H1 (cell line): Measurements from ENCODE around the gene RNASEL. TPM values are rescaled to one million over a fixed set of nuclear protein-coding genes. Genes with fewer than 3 reads are reported as not detected.

Source experiments
- CTCF ChIA-PET: fragments of 300-600 bp; sonication (Branson Sonifier 250); formaldehyde crosslinking; loops from one replicate; lab custom pipeline; 2021; ENCODE audit not compliant: partially characterized antibody; lab: Charles Lee
- POLR2A ChIA-PET: fragments of 300-600 bp; sonication (Branson Sonifier 250); formaldehyde crosslinking; loops from one replicate; lab custom pipeline; 2021; ENCODE audit warnings: inconsistent platforms; ENCODE audit not compliant: partially characterized antibody; lab: Charles Lee
- DNase-seq, 2 experiments: peaks; one replicate each; pipeline versions ENCODE4 v3.0.0 to v3.0.0-alpha.2; 2010 to 2022; ENCODE audit warnings: low spot score in 2 of 2, low read depth in 1 of 2, mixed read lengths in 1 of 2
- FAIRE-seq: peaks from 2 replicates; lab custom pipeline; 2011; peaks lifted over from hg19 to GRCh38; lab: Jason Lieb, UNC
- H2AFZ ChIP-seq: 2 replicates; pipeline ENCODE4 v1.8.1; 2012; ENCODE audit warnings: low read length, inconsistent platforms
- H2AK5ac ChIP-seq: 2 replicates; pipeline ENCODE4 v1.6.1; 2013; ENCODE audit warnings: low read depth, low read length
- H2BK120ac ChIP-seq: replicated peaks from 2 replicates; pipeline ENCODE3; 2013; ENCODE audit warnings: low read depth, low read length, inconsistent platforms
- H2BK12ac ChIP-seq: 2 replicates; pipeline ENCODE4 v1.6.1; 2013; ENCODE audit warnings: low read depth, low read length
- H2BK15ac ChIP-seq: 2 replicates; pipeline ENCODE4 v1.6.1; 2013; ENCODE audit warnings: low read length
- H2BK20ac ChIP-seq: 2 replicates; pipeline ENCODE4 v1.6.1; 2013; ENCODE audit warnings: low read length
- H2BK5ac ChIP-seq: 2 replicates; pipeline ENCODE4 v1.6.1; 2013; ENCODE audit warnings: low read depth, low read length
- H3K14ac ChIP-seq: 2 replicates; pipeline ENCODE4 v1.6.1; 2013; ENCODE audit warnings: inconsistent platforms; ENCODE audit not compliant: insufficient read length
- H3K18ac ChIP-seq: 2 replicates; pipeline ENCODE4 v1.6.1; 2013; ENCODE audit warnings: low read length; ENCODE audit errors: extremely low read depth
- H3K23ac ChIP-seq: 2 replicates; pipeline ENCODE4 v1.6.1; 2013; ENCODE audit warnings: inconsistent platforms; ENCODE audit not compliant: insufficient read length
- H3K23me2 ChIP-seq: 2 replicates; pipeline ENCODE4 v1.6.1; 2013; ENCODE audit warnings: low read depth, low read length
- H3K27ac ChIP-seq: 2 replicates; pipeline ENCODE4 v1.6.1; 2011; ENCODE audit warnings: low read depth, low read length, inconsistent platforms
- H3K27me3 ChIP-seq, 4 experiments: replicated peaks in 1 of 4; 1 replicate in 1 of 4; 2 replicates in 3 of 4; pipeline versions ENCODE4 v1.6.1 to v1.8.1; 2011 to 2013; ENCODE audit warnings: low read length in 3 of 4, mild to moderate bottlenecking in 3 of 4, inconsistent platforms in 2 of 4, mixed read lengths in 2 of 4, moderate library complexity in 1 of 4; ENCODE audit not compliant: control insufficient read depth in 3 of 4, insufficient read depth in 3 of 4; ENCODE audit errors: extremely low read depth in 1 of 4
- H3K36me3 ChIP-seq, 4 experiments: 2 replicates each; pipeline versions ENCODE4 v1.6.1 to v1.8.1; 2011 to 2013; ENCODE audit warnings: mild to moderate bottlenecking in 4 of 4, low read length in 3 of 4, moderate library complexity in 2 of 4, control low read depth in 1 of 4, inconsistent platforms in 1 of 4; ENCODE audit not compliant: insufficient read depth in 4 of 4, control insufficient read depth in 2 of 4
- H3K4ac ChIP-seq: replicated peaks from 2 replicates; pipeline ENCODE3; 2013; ENCODE audit warnings: low read length, low read depth, mixed read lengths, inconsistent platforms; ENCODE audit not compliant: insufficient read length
- H3K4me1 ChIP-seq, 4 experiments: replicated peaks in 1 of 4; 1 replicate in 1 of 4; 2 replicates in 3 of 4; pipeline versions ENCODE4 v1.6.1 to v1.8.1; 2011 to 2013; ENCODE audit warnings: low read length in 3 of 4, inconsistent platforms in 2 of 4, mixed read lengths in 1 of 4; ENCODE audit not compliant: insufficient read depth in 4 of 4, control insufficient read depth in 3 of 4
- H3K4me2 ChIP-seq, 2 experiments: 2 replicates each; pipeline versions ENCODE4 v1.6.1 to v1.8.1; 2011 to 2013; ENCODE audit warnings: low read depth in 2 of 2, low read length in 2 of 2, control low read depth in 1 of 2, inconsistent platforms in 1 of 2, mild to moderate bottlenecking in 1 of 2; ENCODE audit not compliant: insufficient read depth in 1 of 2
- H3K4me3 ChIP-seq, 4 experiments: fragments of 200-600, 300-600 bp in 1 of 4; sonication (generic), shearing (Covaris generic), sonication (Bioruptor Twin) in 1 of 4; 2 replicates each; pipeline versions ENCODE4 v1.5.1 to v1.8.1; 2011 to 2016; ENCODE audit warnings: low read length in 4 of 4, low read depth in 3 of 4, control low read depth in 2 of 4, inconsistent platforms in 2 of 4, mild to moderate bottlenecking in 2 of 4, mixed read lengths in 1 of 4, moderate library complexity in 1 of 4; ENCODE audit not compliant: insufficient read depth in 2 of 4; ENCODE audit errors: extremely low read depth in 1 of 4
- H3K56ac ChIP-seq: replicated peaks from 2 replicates; pipeline ENCODE3; 2013; ENCODE audit warnings: low read depth, mild to moderate bottlenecking, mixed read lengths, low read length, inconsistent platforms; ENCODE audit not compliant: insufficient read length
- H3K79me1 ChIP-seq: 2 replicates; pipeline ENCODE4 v1.6.1; 2013; ENCODE audit warnings: low read depth, low read length, control low read depth
- H3K79me2 ChIP-seq, 2 experiments: 2 replicates each; pipeline versions ENCODE4 v1.6.1 to v1.8.1; 2012 to 2013; ENCODE audit warnings: low read length in 2 of 2, mild to moderate bottlenecking in 2 of 2, inconsistent platforms in 1 of 2; ENCODE audit not compliant: insufficient read depth in 2 of 2, control insufficient read depth in 1 of 2
- H3K9ac ChIP-seq, 4 experiments: replicated peaks in 1 of 4; 1 replicate in 1 of 4; 2 replicates in 3 of 4; pipeline versions ENCODE4 v1.6.1 to v1.8.1; 2011 to 2013; ENCODE audit warnings: low read depth in 3 of 4, low read length in 3 of 4, control low read depth in 2 of 4, mild to moderate bottlenecking in 2 of 4, moderate library complexity in 2 of 4, inconsistent platforms in 1 of 4; ENCODE audit errors: extremely low read depth in 1 of 4
- H3K9me3 ChIP-seq, 2 experiments: 2 replicates each; pipeline versions ENCODE4 v1.6.1 to v1.8.1; 2012 to 2013; ENCODE audit warnings: mild to moderate bottlenecking in 2 of 2, moderate library complexity in 2 of 2, control low read depth in 1 of 2, inconsistent platforms in 1 of 2, low read depth in 1 of 2, low read length in 1 of 2, mixed read lengths in 1 of 2; ENCODE audit not compliant: insufficient read depth in 2 of 2
- H4K20me1 ChIP-seq, 2 experiments: replicated peaks in 1 of 2; 2 replicates each; pipeline versions ENCODE3 to v1.8.1; 2011 to 2013; ENCODE audit warnings: inconsistent platforms in 2 of 2, low read length in 2 of 2, mild to moderate bottlenecking in 1 of 2; ENCODE audit not compliant: insufficient read depth in 2 of 2, control insufficient read depth in 1 of 2
- H4K5ac ChIP-seq: 2 replicates; pipeline ENCODE4 v1.6.1; 2013; ENCODE audit warnings: low read length, low read depth, mixed read lengths, inconsistent platforms; ENCODE audit not compliant: insufficient read length
- H4K8ac ChIP-seq: 2 replicates; pipeline ENCODE4 v1.8.0; 2013; ENCODE audit warnings: mild to moderate bottlenecking, moderate library complexity, low read length, inconsistent platforms; ENCODE audit not compliant: insufficient read depth; ENCODE audit errors: extremely low read depth
- H4K91ac ChIP-seq: replicated peaks from 2 replicates; pipeline ENCODE3; 2013; ENCODE audit warnings: low read length, mixed read lengths, inconsistent platforms; ENCODE audit not compliant: insufficient read length
- CEBPB ChIP-seq: IDR thresholded peaks from 2 replicates; pipeline ENCODE4 v1.6.1; 2012; ENCODE audit warnings: low read depth, low read length
- CTBP2 ChIP-seq: IDR thresholded peaks from 2 replicates; pipeline ENCODE4 v1.7.0; 2011; ENCODE audit warnings: borderline replicate concordance, mild to moderate bottlenecking, moderate library complexity, mixed read lengths, low read length; ENCODE audit not compliant: insufficient read depth, insufficient read length
- SIX5 ChIP-seq: IDR thresholded peaks from 2 replicates; pipeline ENCODE4 v1.6.1; 2011; ENCODE audit warnings: mild to moderate bottlenecking, low read depth, low read length
- TAF1 ChIP-seq: IDR thresholded peaks from 2 replicates; pipeline ENCODE4 v1.6.1; 2011; ENCODE audit warnings: mild to moderate bottlenecking, low read depth, low read length
- TAF7 ChIP-seq: optimal IDR thresholded peaks from 2 replicates; pipeline ENCODE3; 2011; ENCODE audit warnings: low read depth, mild to moderate bottlenecking, inconsistent platforms, low read length, moderate library complexity, borderline replicate concordance
- ZNF274 ChIP-seq: IDR thresholded peaks from 2 replicates; pipeline ENCODE4 v1.7.0; 2012; ENCODE audit warnings: low read length, borderline replicate concordance; ENCODE audit errors: extremely low read depth
- whole genome bisulfite sequencing, 2 experiments: shearing (Covaris generic) in 1 of 2; methylation state at CpG; one replicate each; pipeline versions ENCODE4 v1.1.6 to v1.1.7; 2013 to 2015; ENCODE audit warnings: low lambda C conversion rate in 2 of 2, mixed read lengths in 2 of 2, inconsistent platforms in 1 of 2, low coverage in 1 of 2, missing lambda C conversion rate in 1 of 2; ENCODE audit not compliant: insufficient replicate concordance in 2 of 2, insufficient coverage in 1 of 2, insufficient read length in 1 of 2; ENCODE audit errors: extremely low coverage in 1 of 2, missing lambda C conversion rate in 1 of 2; 5-methylcytosine and 5-hydroxymethylcytosine counted together
- polyA plus RNA-seq, 7 experiments: library from polyadenylated mRNA; depleted of rRNA in 3 of 7; stranded (reverse) in 5 of 7; unstranded in 2 of 7; fragments of >200 nt in 5 of 7; fragments of 200-250 nt in 2 of 7; gene quantifications; 1 replicate in 5 of 7; 2 replicates in 1 of 7; 4 replicates in 1 of 7; pipeline versions ENCODE4 v1.2.1 to v1.2.3, GENCODE V29; 2011 to 2013; ENCODE audit warnings: missing spikeins in 2 of 7, mixed read lengths in 2 of 7
- total RNA-seq: library from RNA; stranded (reverse); fragmentation: NEBNext Ultra II Directional; extraction: Animal tissue kit (Norgen Biotek cat#: 25700); gene quantifications from 2 replicates; pipeline ENCODE4 v1.2.1, GENCODE V29; 2021

The RNASEL gene
- total and polyA plus RNA-seq, 2 of the 8 experiments (the other 6 are each of a cell fraction or from before 2014, with no cell fraction given) = 0.39 to 0.78 TPM

DNA sequence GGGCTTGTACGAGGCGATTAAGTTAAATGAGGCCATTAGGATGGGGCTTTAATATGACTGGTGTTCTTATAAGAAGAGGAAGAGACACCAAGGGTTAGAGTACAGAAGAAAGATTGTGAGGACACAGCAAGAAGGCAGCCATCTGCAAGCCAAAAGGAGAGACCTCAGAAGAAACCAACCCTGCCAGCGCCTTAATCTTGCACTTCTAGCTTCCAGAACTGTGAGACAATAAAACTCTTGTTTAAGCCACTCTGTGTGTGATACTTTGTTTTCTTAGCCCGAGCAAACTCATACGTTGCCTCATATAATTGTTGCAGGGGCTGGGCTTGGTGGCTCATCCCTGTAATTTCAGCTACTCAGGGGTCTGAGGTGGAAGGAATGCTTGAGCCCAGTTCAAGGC lies 48.7 kb upstream of the RNASEL start:
- Histone ChIP-seq H4K91ac (no peak overlapping the region), H3K23me2 (no peaks in the 10 kb centered on the region), H2BK15ac (no peak overlapping the region), H2BK5ac (no peak overlapping the region), H2AK5ac (no peak overlapping the region), H3K4me1 (peaks cover 1 to 9% (median 6%) of the 10 kb centered on the region in 4 experiments; a peak in 4 of 7 replicates), H3K27me3 (no peaks in the 10 kb centered on the region; a peak in 1 of 7 replicates), H3K4me2 (no peak overlapping the region), H3K14ac (no peak overlapping the region), H3K4me3 (no peak overlapping the region), H2AFZ (no peak overlapping the region), H3K9me3 (no peaks in the 10 kb centered on the region), H4K20me1 (no peaks in the 10 kb centered on the region), H3K27ac (no peak overlapping the region), H3K79me1 (no peaks in the 10 kb centered on the region), H2BK20ac (no peak overlapping the region), H3K4ac (no peak overlapping the region), H3K18ac (no peak overlapping the region), H3K56ac (no peak overlapping the region), H2BK120ac (no peak overlapping the region), H4K8ac (no peak overlapping the region), H3K36me3 (no peaks in the 10 kb centered on the region), H2BK12ac (no peak overlapping the region), H4K5ac (no peak overlapping the region), H3K9ac (no peak overlapping the region), H3K23ac (no peak overlapping the region), H3K79me2 (no peaks in the 10 kb centered on the region)
- WGBS, 2 experiments = 86% methylated on average over 5 of the region's 5 CpGs; no CpG with 5 or more reads in 1 of the 2 experiments
- ChIA-PET POLR2A (interaction anchor here (15.8 kb wide), 1 partner anchor 23 kb away, joined by 107 read pairs; no protein-coding TSS in a partner anchor), CTCF (interaction anchor here (0.9 to 1.8 kb wide), 6 partner anchors 9 to 147 kb away, joined by 3 to 8 read pairs (median 4); no protein-coding TSS in a partner anchor)
- no peak for DNase-seq
- FAIRE-seq = no peak
- TF ChIP-seq SIX5 (no peak), ZNF274 (no peak), CTBP2 (no peak), TAF1 (no peak), CEBPB (no peak), TAF7 (no peak)
